GM23338 (cell line): ENCODE results near the gene SNRNP25. TPM values are rescaled to one million over a fixed set of nuclear protein-coding genes. Genes with fewer than 3 reads are reported as not detected.

Source experiments
- ATAC-seq: fragments of 200-7000 bp; cut with Tn5 transposase; 3 replicates; pipeline ENCODE4 v1.9.1; 2020
- DNase-seq: peaks from one replicate; pipeline ENCODE4 v3.0.0-alpha.2; 2015; ENCODE audit warnings: low spot score
- H2AFZ ChIP-seq: fragments of 200-600 bp; sonication (generic); 2 replicates; pipeline ENCODE4 v1.8.0; 2016; ENCODE audit warnings: antibody characterized with exemption, mild to moderate bottlenecking, moderate library complexity
- H3F3A ChIP-seq: fragments of 200-600 bp; sonication (generic); replicated peaks from 2 replicates; pipeline ENCODE4 v1.8.0; 2017; ENCODE audit warnings: antibody characterized with exemption, mixed run types, low read depth
- H3K27ac ChIP-seq: fragments of 200-600 bp; sonication (generic); 2 replicates; pipeline ENCODE4 v1.6.1; 2016; ENCODE audit warnings: low read depth
- H3K27me3 ChIP-seq: fragments of 200-600 bp; sonication (generic); 2 replicates; pipeline ENCODE4 v1.8.0; 2016; ENCODE audit warnings: mild to moderate bottlenecking, mixed run types, moderate library complexity; ENCODE audit not compliant: insufficient read depth
- H3K36me3 ChIP-seq: fragments of 200-600 bp; sonication (generic); 2 replicates; pipeline ENCODE4 v1.8.0; 2016; ENCODE audit warnings: mild to moderate bottlenecking; ENCODE audit not compliant: insufficient read depth
- H3K4me1 ChIP-seq: fragments of 200-600 bp; sonication (generic); 2 replicates; pipeline ENCODE4 v1.8.0; 2016; ENCODE audit warnings: mild to moderate bottlenecking, moderate library complexity; ENCODE audit not compliant: insufficient read depth
- H3K4me2 ChIP-seq: fragments of 200-600 bp; sonication (generic); 2 replicates; pipeline ENCODE4 v1.7.1; 2017; ENCODE audit warnings: mixed run types
- H3K4me3 ChIP-seq: fragments of 200-600 bp; sonication (generic); 2 replicates; pipeline ENCODE4 v1.6.1; 2016; ENCODE audit warnings: mixed run types
- H3K79me2 ChIP-seq: fragments of 200-600 bp; sonication (generic); replicated peaks from 2 replicates; pipeline ENCODE4 v1.8.0; 2017; ENCODE audit warnings: mild to moderate bottlenecking; ENCODE audit not compliant: insufficient read depth
- H3K9me2 ChIP-seq: fragments of 200-600 bp; sonication (generic); 2 replicates; pipeline ENCODE4 v1.8.0; 2017; ENCODE audit not compliant: insufficient read depth
- H4K20me1 ChIP-seq: fragments of 200-600 bp; sonication (generic); replicated peaks from 2 replicates; pipeline ENCODE4 v1.8.0; 2017; ENCODE audit warnings: mild to moderate bottlenecking; ENCODE audit not compliant: insufficient read depth
- H3K27ac Mint-ChIP-seq: 2 replicates; pipeline ENCODE4 v1.8.0; 2020; ENCODE audit warnings: inconsistent platforms, mild to moderate bottlenecking, moderate library complexity, mixed read lengths
- H3K27me3 Mint-ChIP-seq: 3 replicates; pipeline ENCODE4 v1.8.0; 2022; ENCODE audit warnings: low read depth, mild to moderate bottlenecking, moderate library complexity, mixed read lengths, inconsistent platforms; ENCODE audit not compliant: insufficient read depth, poor library complexity
- H3K36me3 Mint-ChIP-seq: 3 replicates; pipeline ENCODE4 v1.8.0; 2021; ENCODE audit warnings: low read depth, mild to moderate bottlenecking, inconsistent platforms, moderate library complexity, mixed read lengths
- H3K4me1 Mint-ChIP-seq: 3 replicates; pipeline ENCODE4 v1.8.0; 2020; ENCODE audit warnings: mild to moderate bottlenecking, inconsistent platforms, mixed read lengths
- H3K4me3 Mint-ChIP-seq: 3 replicates; pipeline ENCODE4 v1.8.0; 2021; ENCODE audit warnings: moderate library complexity, mild to moderate bottlenecking, inconsistent platforms, mixed read lengths
- H3K9me3 Mint-ChIP-seq: 3 replicates; pipeline ENCODE4 v1.8.0; 2020; ENCODE audit warnings: moderate library complexity, mild to moderate bottlenecking, inconsistent platforms, mixed read lengths
- CREB1 ChIP-seq: fragments of 250-450 bp; sonication (Bioruptor Pico); IDR thresholded peaks from 2 replicates; pipeline ENCODE4 v1.5.0; 2020; ENCODE audit warnings: low read depth, mild to moderate bottlenecking, moderate library complexity
- EZH2 ChIP-seq: fragments of 200-600 bp; sonication (generic); IDR thresholded peaks from one replicate; pipeline ENCODE4 v1.8.0; 2017; ENCODE audit warnings: antibody characterized with exemption, mild to moderate bottlenecking, low read depth; ENCODE audit not compliant: unreplicated experiment
- JUNB ChIP-seq: IDR thresholded peaks from one replicate; pipeline ENCODE4 v1.6.1; 2016; ENCODE audit warnings: antibody characterized with exemption; ENCODE audit not compliant: unreplicated experiment
- NANOG ChIP-seq: IDR thresholded peaks from 2 replicates; pipeline ENCODE4 v1.6.1; 2016; ENCODE audit warnings: antibody characterized with exemption, borderline replicate concordance
- POLR2AphosphoS5 ChIP-seq: IDR thresholded peaks from 2 replicates; pipeline ENCODE4 v1.6.1; 2016; ENCODE audit warnings: antibody characterized with exemption, low read depth
- ZNF114 ChIP-seq: fragments of 250-450 bp; sonication (Bioruptor Pico); IDR thresholded peaks from 2 replicates; pipeline ENCODE4 v1.5.0; 2020; ENCODE audit warnings: mild to moderate bottlenecking, moderate library complexity
- polyA plus RNA-seq: library from polyadenylated mRNA; unstranded; fragments of >200 nt; fragmentation: Nextera tagmentation; extraction: Ambion mirVana; gene quantifications from 2 replicates; pipeline ENCODE4 v1.2.1, GENCODE V29; 2016
- total RNA-seq: library from RNA; depleted of rRNA; stranded (reverse); fragments of >200 nt; shearing (Covaris generic); gene quantifications from 2 replicates; pipeline ENCODE4 v1.2.3, GENCODE V29; 2014
- TF ChIP-seq, protein P1 (sequence below), 2 experiments: fragments of 200-600 bp in 1 of 2; sonication (generic) in 1 of 2; conservative IDR thresholded peaks; 2 replicates each; pipeline versions ENCODE4 v1.5.1 to v1.6.1; 2016 to 2017; ENCODE audit warnings: antibody characterized with exemption in 2 of 2, low read depth in 2 of 2, mild to moderate bottlenecking in 2 of 2, moderate library complexity in 1 of 2
- TF ChIP-seq, protein P2 (sequence below): IDR thresholded peaks from 2 replicates; pipeline ENCODE4 v1.6.1; 2016; ENCODE audit warnings: antibody characterized with exemption
- TF ChIP-seq, protein P3 (sequence below): fragments of 250-450 bp; sonication (Bioruptor Pico); IDR thresholded peaks from 2 replicates; pipeline ENCODE4 v1.5.0; 2020; ENCODE audit warnings: mild to moderate bottlenecking, moderate library complexity

The SNRNP25 gene
- total and polyA plus RNA-seq, 2 experiments from 2014 or later: 34.4 to 79.5 TPM

DNA sequence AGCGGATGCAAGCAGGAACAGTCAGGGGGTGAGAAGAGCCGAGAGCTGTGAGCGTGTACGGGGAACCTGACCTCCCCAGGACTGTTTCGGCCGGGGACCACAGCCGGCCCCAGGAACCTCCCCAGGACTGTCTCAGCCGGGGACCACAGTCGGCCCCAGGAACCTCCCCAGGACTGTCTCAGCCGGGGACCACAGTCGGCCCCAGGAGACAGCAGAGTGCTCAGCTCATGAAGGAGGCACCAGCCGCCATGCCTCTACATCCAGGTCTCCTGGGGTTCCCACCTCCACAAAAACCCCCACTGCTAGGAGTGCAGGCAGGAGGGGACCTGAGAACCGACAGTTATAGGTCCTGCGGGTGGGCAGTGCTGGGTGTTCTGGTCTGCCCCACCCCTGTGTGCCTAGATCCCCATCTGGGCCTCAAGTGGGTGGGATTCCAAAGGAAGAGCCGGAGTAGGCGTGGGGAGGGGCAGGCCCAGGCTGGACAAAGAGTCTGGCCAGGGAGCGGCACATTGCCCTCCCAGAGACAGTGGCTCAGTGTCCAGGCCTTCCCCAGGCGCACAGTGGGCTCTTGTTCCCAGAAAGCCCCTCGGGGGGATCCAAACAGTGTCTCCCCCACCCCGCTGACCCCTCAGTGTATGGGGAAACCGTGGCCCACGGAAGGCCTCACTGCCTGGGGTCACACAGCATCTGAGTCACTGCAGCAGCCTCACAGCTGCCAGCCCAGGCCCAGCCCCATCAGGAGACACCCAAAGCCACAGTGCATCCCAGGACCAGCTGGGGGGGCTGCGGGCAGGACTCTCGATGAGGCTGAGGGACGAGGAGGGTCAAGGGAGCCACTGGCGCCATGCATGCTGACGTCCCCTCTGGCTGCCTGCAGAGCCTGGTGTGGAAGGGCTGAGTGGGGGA is 14.5 kb downstream of the SNRNP25 start (continued):
- TF ChIP-seq CREB1 (CRISPR knock-in tag): no peak

DNA sequence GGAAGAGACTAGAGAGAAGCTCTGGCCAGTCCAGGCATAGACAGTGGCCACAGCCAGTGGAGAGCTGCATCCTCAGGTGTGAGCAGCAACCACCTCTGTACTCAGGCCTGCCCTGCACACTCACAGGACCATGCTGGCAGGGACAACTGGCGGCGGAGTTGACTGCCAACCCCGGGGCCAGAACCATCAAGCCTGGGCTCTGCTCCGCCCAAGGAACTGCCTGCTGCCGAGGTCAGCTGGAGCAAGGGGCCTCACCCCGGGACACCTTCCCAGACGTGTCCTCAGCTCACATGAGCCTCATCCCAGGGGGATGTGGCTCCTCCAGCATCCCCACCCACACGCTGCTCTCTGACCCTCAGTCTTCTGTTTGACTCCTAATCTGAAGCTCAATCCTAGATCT is 15.6 kb downstream of the SNRNP25 start:
- Mint-ChIP-seq H3K27ac (no peak overlapping the region), H3K9me3 (no peaks in the 10 kb centered on the region), H3K4me1 (peaks cover 39% of the 10 kb centered on the region), H3K36me3 (no peaks in the 10 kb centered on the region; the same call in 2 of the 3 replicates), H3K4me3 (no peak overlapping the region; the same call in 2 of the 3 replicates), H3K27me3 (peaks cover 21% of the 10 kb centered on the region)
- H3K27me3 ChIP-seq: no peaks in the 10 kb centered on the region
- no peak overlapping the region for H3K27ac ChIP-seq
- peaks cover 5% of the 10 kb centered on the region; the same call in 1 of the 2 replicates for H4K20me1 ChIP-seq
- no peak for DNase-seq
- H3K4me3 ChIP-seq: no peak overlapping the region
- H3K4me1 ChIP-seq: peaks cover 15% of the 10 kb centered on the region
- TF ChIP-seq, protein P1, sequence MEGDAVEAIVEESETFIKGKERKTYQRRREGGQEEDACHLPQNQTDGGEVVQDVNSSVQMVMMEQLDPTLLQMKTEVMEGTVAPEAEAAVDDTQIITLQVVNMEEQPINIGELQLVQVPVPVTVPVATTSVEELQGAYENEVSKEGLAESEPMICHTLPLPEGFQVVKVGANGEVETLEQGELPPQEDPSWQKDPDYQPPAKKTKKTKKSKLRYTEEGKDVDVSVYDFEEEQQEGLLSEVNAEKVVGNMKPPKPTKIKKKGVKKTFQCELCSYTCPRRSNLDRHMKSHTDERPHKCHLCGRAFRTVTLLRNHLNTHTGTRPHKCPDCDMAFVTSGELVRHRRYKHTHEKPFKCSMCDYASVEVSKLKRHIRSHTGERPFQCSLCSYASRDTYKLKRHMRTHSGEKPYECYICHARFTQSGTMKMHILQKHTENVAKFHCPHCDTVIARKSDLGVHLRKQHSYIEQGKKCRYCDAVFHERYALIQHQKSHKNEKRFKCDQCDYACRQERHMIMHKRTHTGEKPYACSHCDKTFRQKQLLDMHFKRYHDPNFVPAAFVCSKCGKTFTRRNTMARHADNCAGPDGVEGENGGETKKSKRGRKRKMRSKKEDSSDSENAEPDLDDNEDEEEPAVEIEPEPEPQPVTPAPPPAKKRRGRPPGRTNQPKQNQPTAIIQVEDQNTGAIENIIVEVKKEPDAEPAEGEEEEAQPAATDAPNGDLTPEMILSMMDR (conservative IDR thresholded peaks at IDR 0.05; ENCODE audit: low read depth in 2 of 2): no peak
- TF ChIP-seq EZH2: no peak
- TF ChIP-seq JUNB: no peak
- TF ChIP-seq CREB1 (CRISPR knock-in tag): no peak
- TF ChIP-seq ZNF114 (CRISPR knock-in tag): no peak
- TF ChIP-seq POLR2AphosphoS5: no peak
- TF ChIP-seq, protein P2, sequence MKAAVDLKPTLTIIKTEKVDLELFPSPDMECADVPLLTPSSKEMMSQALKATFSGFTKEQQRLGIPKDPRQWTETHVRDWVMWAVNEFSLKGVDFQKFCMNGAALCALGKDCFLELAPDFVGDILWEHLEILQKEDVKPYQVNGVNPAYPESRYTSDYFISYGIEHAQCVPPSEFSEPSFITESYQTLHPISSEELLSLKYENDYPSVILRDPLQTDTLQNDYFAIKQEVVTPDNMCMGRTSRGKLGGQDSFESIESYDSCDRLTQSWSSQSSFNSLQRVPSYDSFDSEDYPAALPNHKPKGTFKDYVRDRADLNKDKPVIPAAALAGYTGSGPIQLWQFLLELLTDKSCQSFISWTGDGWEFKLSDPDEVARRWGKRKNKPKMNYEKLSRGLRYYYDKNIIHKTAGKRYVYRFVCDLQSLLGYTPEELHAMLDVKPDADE: no peak
- no peak for TF ChIP-seq NANOG
- TF ChIP-seq, protein P3, sequence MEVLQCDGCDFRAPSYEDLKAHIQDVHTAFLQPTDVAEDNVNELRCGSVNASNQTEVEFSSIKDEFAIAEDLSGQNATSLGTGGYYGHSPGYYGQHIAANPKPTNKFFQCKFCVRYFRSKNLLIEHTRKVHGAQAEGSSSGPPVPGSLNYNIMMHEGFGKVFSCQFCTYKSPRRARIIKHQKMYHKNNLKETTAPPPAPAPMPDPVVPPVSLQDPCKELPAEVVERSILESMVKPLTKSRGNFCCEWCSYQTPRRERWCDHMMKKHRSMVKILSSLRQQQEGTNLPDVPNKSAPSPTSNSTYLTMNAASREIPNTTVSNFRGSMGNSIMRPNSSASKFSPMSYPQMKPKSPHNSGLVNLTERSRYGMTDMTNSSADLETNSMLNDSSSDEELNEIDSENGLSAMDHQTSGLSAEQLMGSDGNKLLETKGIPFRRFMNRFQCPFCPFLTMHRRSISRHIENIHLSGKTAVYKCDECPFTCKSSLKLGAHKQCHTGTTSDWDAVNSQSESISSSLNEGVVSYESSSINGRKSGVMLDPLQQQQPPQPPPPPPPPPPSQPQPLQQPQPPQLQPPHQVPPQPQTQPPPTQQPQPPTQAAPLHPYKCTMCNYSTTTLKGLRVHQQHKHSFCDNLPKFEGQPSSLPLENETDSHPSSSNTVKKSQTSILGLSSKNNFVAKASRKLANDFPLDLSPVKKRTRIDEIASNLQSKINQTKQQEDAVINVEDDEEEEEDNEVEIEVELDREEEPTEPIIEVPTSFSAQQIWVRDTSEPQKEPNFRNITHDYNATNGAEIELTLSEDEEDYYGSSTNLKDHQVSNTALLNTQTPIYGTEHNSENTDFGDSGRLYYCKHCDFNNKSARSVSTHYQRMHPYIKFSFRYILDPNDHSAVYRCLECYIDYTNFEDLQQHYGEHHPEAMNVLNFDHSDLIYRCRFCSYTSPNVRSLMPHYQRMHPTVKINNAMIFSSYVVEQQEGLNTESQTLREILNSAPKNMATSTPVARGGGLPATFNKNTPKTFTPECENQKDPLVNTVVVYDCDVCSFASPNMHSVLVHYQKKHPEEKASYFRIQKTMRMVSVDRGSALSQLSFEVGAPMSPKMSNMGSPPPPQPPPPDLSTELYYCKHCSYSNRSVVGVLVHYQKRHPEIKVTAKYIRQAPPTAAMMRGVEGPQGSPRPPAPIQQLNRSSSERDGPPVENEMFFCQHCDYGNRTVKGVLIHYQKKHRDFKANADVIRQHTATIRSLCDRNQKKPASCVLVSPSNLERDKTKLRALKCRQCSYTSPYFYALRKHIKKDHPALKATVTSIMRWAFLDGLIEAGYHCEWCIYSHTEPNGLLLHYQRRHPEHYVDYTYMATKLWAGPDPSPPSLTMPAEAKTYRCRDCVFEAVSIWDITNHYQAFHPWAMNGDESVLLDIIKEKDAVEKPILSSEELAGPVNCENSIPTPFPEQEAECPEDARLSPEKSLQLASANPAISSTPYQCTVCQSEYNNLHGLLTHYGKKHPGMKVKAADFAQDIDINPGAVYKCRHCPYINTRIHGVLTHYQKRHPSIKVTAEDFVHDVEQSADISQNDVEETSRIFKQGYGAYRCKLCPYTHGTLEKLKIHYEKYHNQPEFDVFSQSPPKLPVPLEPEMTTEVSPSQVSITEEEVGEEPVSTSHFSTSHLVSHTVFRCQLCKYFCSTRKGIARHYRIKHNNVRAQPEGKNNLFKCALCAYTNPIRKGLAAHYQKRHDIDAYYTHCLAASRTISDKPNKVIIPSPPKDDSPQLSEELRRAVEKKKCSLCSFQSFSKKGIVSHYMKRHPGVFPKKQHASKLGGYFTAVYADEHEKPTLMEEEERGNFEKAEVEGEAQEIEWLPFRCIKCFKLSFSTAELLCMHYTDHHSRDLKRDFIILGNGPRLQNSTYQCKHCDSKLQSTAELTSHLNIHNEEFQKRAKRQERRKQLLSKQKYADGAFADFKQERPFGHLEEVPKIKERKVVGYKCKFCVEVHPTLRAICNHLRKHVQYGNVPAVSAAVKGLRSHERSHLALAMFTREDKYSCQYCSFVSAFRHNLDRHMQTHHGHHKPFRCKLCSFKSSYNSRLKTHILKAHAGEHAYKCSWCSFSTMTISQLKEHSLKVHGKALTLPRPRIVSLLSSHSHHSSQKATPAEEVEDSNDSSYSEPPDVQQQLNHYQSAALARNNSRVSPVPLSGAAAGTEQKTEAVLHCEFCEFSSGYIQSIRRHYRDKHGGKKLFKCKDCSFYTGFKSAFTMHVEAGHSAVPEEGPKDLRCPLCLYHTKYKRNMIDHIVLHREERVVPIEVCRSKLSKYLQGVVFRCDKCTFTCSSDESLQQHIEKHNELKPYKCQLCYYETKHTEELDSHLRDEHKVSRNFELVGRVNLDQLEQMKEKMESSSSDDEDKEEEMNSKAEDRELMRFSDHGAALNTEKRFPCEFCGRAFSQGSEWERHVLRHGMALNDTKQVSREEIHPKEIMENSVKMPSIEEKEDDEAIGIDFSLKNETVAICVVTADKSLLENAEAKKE (CRISPR knock-in tag): no peak
- peaks cover 4% of the 10 kb centered on the region; the same call in 1 of the 2 replicates for H3K79me2 ChIP-seq
- no peaks in the 10 kb centered on the region; the same call in 1 of the 2 replicates for H3F3A ChIP-seq
- H3K36me3 ChIP-seq: no peaks in the 10 kb centered on the region
- no peaks in the 10 kb centered on the region for H3K9me2 ChIP-seq
- no peak overlapping the region for H3K4me2 ChIP-seq
- no peak overlapping the region for H2AFZ ChIP-seq
- no peak for ATAC-seq
